Left ventricle myocardium superior (tissue), 1 donor: ENCODE data around the gene HUNK. TPM values are rescaled to one million over a fixed set of nuclear protein-coding genes. Genes with fewer than 3 reads are reported as not detected.

ENCODE experiments used
- ATAC-seq: fragments of 200-7000 bp; cut with Tn5 transposase; one replicate; pipeline ENCODE4 v1.9.1; 2020; ENCODE audit warnings: mild to moderate bottlenecking, moderate library complexity
- DNase-seq: peaks from one replicate; pipeline ENCODE4 v3.0.0-alpha.2; 2020
- intact Hi-C: fragments of 100-400 bp; cut with micrococcal nuclease; formaldehyde crosslinking; loops from one replicate; pipeline ENCODE4 v1.11.0; 2022
- total RNA-seq: library from RNA; stranded (reverse); fragmentation: NEBNext Ultra II Directional; extraction: Animal tissue kit (Norgen Biotek cat#: 25700); gene quantifications from one replicate; pipeline ENCODE4 v1.2.1, GENCODE V29; 2021
- donor health status: DM: no; HTN: yes; CAD: no; lungs with severe emphysema.

HUNK gene
- total RNA-seq, 1 donor from 2014 or later: 0.40 TPM

DNA sequence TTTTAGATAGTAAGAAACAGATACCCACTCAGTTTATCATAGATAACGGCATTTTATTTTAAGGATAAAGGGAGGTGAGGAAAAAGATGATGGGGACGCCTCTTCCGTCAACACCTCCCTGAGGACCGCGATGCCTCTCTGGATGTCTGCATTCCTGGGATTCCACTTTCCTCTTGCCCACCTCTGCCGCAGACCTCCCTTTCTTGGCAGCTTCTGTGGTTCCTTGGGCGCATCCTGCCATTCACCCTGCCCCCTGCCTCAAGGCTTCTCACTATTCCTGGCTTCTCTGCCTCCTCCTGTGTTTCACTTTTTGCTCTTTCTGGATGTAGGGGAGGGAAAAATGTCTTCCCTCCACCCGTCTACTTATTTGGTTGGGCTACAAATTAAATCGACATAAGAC is 19.9 kb downstream of the HUNK start:
- intact Hi-C loops: no loop called here
- ATAC-seq: no peak

DNA sequence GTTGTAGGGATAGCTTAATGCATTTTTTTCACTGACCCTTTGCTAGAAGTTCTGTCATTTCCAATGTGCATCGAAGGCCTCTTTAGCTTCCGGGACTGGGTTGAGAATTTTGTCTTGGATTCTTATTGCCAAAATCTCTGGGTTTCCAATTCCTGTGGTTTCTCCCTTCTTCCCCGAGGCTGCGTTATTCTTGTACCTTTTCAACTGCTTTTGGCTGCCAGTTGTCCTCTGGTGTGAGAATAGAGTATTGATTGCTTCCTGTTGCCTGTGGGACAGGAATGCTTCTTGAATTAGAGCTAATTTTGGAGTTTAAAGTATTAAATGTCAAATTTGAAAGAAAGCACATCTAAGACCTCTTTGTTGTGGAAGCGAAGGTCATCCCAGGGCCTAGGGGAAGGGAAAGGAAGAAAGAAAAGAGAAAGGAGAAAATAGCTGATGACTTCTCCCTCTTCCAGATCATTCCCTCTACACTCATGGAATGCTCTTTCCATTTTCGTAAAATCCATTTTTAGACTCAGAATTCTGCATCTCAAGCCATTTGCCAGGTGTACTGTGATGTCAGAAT is 21.1 kb downstream of the HUNK start:
- no peak for DNase-seq
- no peak for ATAC-seq
- intact Hi-C loops: no loop called here

More for the DNA sequence above, 19.9 kb downstream of the HUNK start:
- DNase-seq: no peak

GRCh38 chr21:31894457-31894856 is 21.6 kb downstream of the HUNK start:
- DNase-seq: no peak
- ATAC-seq: no peak
- intact Hi-C loops: no loop called here

GRCh38 chr21:31895077-31895835 is 22.4 kb downstream of the HUNK start:
- DNase-seq (no peak), ATAC-seq (no peak)
- intact Hi-C loops: no loop called here

- intact Hi-C loops: no loop called here
- no peak for ATAC-seq
- DNase-seq: no peak
Measured at GRCh38 chr21:31896019-31896418, 23.2 kb downstream of the HUNK start.

DNA sequence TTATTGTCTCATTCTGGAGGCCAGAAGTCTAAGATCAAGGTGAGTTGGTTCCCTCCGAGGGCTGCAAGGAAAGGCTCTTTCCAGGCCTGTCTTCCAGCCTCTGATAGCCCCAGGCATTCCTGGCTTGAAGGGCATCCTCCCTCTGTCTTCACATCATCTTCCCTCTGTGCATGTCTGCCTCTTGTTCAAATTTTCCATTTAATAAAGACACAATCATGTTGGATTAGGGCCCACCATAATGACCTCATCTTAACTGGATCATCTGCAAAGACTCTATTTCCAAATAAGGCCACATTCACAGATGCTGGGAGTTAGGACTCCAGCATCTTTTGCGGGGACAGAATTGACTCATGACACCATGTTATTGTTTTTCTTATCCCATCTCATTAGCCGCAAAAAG is 24.5 kb downstream of the HUNK start:
- intact Hi-C loops: no loop called here
- DNase-seq: no peak
- no peak for ATAC-seq

DNA sequence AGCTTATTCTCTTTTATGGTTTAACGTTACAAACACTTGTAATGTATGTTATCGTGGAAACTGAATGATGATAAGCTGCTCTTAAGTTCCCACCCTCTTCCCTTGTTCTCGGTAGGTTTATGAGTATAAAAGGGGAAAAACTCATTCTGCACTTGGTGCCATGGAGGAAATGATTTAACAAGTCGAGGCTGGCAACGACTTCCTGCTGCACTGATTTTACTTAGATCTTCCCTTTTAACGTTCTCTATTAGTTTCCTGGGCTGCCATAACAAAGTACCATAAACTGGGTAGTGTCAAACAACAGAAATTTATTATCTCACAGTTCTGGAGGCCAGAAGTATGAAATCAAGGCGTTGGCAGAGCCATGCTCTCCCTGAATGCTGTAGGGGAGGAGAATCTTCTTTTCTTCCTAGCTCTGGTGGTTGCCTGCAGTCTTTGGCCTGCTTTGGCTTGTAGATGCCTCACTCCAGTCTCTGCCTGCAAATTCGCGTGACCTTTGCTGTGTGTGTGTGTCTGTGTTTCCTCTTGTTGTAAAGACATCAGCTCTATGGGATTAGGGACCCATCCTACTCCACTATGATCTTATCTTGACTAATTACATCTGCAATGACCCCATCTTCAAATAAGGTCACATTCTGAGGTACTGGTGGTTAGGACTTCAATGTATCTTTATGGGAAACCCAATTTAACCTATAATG is 26.3 kb downstream of the HUNK start:
- ATAC-seq (no peak), DNase-seq (no peak)
- intact Hi-C loops: no loop called here

GRCh38 chr21:31900121-31900895 is 27.5 kb downstream of the HUNK start:
- intact Hi-C loops: no loop called here
- no peak for ATAC-seq
- no peak for DNase-seq

- DNase-seq: no peak
- ATAC-seq: no peak
- intact Hi-C loops: no loop called here
Measured at GRCh38 chr21:31901315-31901714, 28.5 kb downstream of the HUNK start.

DNA sequence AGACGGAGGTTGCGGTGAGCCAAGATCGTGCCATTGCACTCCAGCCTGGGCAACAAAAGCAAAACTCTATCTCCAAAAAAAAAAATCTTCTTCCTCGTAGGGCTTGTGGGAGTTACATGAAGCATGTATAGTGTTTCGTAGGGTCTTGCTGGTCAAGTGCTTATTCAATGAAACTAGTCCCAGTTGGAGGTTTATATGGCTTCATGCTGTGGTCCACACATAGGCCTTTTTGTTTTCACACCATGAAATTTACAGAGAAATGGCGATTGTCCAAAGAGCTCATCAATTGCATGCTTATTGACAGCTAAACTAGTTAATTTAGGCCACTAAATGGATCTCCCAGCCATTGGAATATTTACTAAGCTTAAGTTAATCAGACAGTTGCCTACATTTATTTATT is 29.6 kb downstream of the HUNK start:
- DNase-seq (no peak), ATAC-seq (no peak)
- intact Hi-C loops: no loop called here

DNA sequence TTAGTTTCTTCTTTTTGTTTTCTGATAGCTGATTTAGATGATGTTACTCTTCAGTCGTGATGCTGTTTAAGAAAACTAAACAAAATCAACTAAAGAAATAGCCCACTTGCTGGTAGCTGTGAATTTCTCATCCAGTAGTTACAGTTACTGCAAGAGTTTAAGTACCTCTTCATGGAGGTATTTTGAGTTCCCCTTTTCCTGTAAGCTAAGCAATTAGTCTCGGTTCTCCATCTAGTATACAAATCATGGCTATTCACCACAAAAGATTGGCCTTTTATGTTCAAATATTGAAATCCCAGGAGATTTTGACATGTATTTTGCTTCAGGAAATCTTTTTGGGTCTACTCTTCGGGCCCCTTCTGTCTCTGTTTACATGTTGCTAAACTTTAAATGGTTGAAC is 31.1 kb downstream of the HUNK start:
- ATAC-seq (no peak), DNase-seq (no peak)
- intact Hi-C loops: no loop called here

DNA sequence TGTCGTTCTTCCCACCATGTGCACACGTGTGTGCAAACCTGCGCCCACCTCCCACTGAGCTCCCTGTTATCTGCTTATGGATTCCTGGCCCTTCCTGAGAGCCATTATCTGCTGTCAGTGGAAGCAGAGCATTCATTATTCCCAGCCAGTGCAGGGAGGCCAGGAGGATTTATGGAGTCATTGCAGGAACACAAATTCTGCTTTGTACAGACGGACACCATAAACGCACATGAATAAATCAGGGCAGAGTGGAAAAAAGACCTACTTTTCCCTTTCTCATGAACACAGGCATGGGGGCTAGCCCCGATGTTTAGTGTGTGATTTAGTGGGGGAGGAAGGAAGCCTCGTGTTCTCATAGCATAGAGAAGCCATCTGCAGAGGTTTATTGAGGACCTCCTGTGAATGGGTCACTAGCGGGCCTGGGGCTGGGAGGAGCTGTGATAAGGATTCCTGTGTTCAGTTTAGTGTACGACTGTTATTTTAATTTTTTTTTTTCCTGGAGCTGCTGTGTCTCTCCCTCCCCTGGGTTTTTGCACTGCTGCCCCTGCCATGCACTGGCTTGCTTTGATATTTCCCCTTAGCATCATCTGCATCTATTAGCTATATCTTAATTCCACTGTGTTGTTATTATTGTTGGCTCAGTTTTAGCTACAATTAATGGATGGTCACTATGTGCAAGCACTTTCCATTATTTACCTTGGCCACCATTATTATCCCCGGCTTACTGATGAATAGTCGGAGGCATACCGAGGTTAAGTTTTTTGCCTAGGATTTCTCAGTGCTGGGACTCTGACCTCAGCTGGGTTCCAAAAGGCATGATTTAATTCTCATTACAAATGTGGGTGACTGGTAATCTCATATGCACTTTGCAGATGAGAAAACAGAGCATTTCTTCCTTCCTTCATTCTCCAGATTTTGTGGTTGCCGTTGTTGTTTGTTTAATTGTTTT is 33.0 kb downstream of the HUNK start:
- ATAC-seq: no peak
- intact Hi-C loops: no loop called here
- no peak for DNase-seq

- DNase-seq (no peak), ATAC-seq (no peak)
- intact Hi-C loops: no loop called here
Measured at GRCh38 chr21:31908106-31909031, 35.5 kb downstream of the HUNK start.

DNA sequence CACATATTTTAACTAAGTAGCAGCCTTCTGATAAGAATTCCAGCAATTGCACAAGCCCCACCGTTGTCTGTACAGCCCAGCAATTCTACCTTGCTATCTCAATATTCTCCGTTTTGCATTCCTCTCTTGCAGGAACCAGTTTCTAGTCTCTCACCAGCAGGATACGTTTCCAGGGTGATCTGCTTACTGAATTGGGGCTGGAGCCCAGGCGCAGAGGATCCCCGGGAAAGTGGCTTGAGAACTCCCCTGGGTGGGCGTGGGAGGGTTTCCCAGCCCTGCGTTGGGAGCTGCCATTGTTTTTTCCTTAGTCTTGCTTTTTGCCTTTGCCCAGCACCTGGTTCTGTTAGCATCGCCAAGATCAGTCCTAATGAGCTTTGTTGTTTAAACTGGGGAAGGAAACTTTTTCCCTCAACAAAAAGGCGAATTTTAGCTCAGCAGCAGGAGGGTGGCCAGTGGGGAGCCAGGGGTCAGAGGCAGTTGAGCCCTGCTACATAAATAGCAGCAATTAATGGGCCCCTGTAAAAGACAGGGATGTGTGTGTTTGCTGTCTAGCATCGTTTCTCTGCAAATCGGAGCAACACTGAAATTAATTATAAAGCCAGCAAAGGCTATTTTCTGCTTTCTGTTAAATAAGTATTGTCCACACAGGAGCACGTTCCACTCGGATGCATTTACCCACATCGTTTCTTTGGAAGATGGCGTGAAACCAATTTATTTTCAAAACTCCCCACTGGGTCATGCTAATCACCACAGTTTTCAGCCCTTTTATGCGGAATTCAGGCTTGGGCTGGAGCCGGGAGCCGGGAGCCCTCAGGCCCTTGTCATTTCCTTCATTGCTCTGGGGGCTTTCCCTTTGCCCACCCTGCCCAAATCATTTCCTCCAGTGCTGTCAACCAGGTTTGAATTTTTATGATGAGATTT is 36.6 kb downstream of the HUNK start:
- intact Hi-C loops: no loop called here
- no peak for DNase-seq
- ATAC-seq: no peak

- ATAC-seq: no peak
- intact Hi-C loops: no loop called here
- DNase-seq: no peak
Measured at GRCh38 chr21:31910074-31910470, 37.3 kb downstream of the HUNK start.

GRCh38 chr21:31911138-31911907 is 38.5 kb downstream of the HUNK start:
- intact Hi-C loops: no loop called here
- DNase-seq (no peak), ATAC-seq (no peak)
